KOPT-K1 (cell line): ENCODE results near the gene HERPUD1.
A peak's percentile ranks its signal among the peaks of the same experiment; 100 is the strongest.
"Not testable (repeated sequence)": the region's sequence is repeated elsewhere in the genome, so short reads cannot be mapped to it uniquely, and the experiment has no call there.

ENCODE experiments used
- H3K27ac ChIP-seq: fragments of 200-600 bp; sonication (generic); 2 replicates; pipeline ENCODE4 v1.5.1; 2016; ENCODE audit warnings: antibody characterized with exemption, mild to moderate bottlenecking, low read depth, low read length; ENCODE audit not compliant: poor library complexity, severe bottlenecking
- H3K36me3 ChIP-seq: fragments of 200-600 bp; sonication (generic); 2 replicates; pipeline ENCODE4 v1.5.1; 2017; ENCODE audit warnings: antibody characterized with exemption, mild to moderate bottlenecking, low read length, moderate library complexity; ENCODE audit not compliant: insufficient read depth
- H3K9me3 ChIP-seq: fragments of 200-600 bp; sonication (generic); 2 replicates; pipeline ENCODE4 v1.5.1; 2017; ENCODE audit warnings: antibody characterized with exemption, low read length, mild to moderate bottlenecking; ENCODE audit not compliant: insufficient read depth, poor library complexity, severe bottlenecking

Gene HERPUD1

GRCh38 chr16:56931892-56932720 lies at the start of gene HERPUD1:
HERPUD1 (plus strand) TSS chr16:56932142; CDS start chr16:56932245, 103 bp downstream.
- Histone ChIP-seq H3K27ac (peak within 1 kb of the TSS; percentile 91), H3K9me3 (no peaks in the 10 kb centered on the region), H3K36me3 (peaks cover 31% of the 10 kb centered on the region)

- no peak overlapping the region for H3K27ac ChIP-seq
- H3K9me3 ChIP-seq: no peaks in the 10 kb centered on the region
- H3K36me3 ChIP-seq: no peaks in the 10 kb centered on the region
Measured at GRCh38 chr16:56883586-56883985, 48.4 kb upstream of the HERPUD1 start.

- H3K27ac ChIP-seq: no peak overlapping the region
- no peaks in the 10 kb centered on the region for H3K9me3 ChIP-seq
- H3K36me3 ChIP-seq: no peaks in the 10 kb centered on the region
Measured at GRCh38 chr16:56884026-56884582, 47.8 kb upstream of the HERPUD1 start.

DNA sequence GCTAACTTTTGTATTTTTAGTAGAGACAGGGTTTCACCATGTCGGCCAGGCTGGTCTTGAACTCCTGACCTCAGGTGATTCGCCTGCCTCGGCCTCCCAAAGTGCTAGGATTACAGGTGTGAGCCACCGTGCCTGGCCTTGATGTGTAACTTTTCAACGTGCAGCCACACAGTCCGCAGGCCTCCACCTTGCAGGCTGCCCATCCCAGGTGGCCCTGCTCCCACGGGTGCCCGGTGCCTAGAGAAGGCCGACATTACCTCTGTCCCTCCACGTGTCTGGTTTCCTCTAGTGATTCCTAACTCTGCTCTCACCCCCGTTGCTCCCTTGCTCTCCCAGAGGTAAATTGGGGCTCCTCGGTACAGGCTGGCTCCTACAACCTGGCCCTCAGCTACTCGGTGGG lies 47.0 kb upstream of the HERPUD1 start:
- H3K36me3 ChIP-seq, H3K27ac ChIP-seq, H3K9me3 ChIP-seq: not testable (repeated sequence)

GRCh38 chr16:56885446-56886162 lies 46.3 kb upstream of the HERPUD1 start:
- no peak overlapping the region for H3K27ac ChIP-seq
- no peaks in the 10 kb centered on the region for H3K9me3 ChIP-seq
- no peaks in the 10 kb centered on the region for H3K36me3 ChIP-seq

DNA sequence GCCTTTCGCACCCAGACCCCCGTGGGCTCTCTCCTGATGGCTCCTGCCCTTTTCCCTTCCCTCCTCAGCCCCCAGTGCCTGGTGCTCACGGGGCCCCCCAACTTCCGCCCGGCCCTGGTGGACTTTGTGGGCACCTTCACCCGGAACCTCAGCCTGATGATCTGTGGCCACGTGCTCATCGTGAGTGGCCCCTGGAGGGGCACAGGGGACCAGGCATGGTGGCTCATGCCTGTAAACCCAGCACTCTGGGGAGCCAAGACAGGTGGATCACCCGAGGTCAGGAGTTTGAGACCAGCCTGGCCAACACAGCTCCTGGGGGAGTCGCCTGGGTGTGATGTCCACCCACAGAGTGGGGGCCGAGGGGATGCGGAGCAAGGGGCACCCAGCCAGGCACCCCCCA lies 45.6 kb upstream of the HERPUD1 start:
- no peak overlapping the region for H3K27ac ChIP-seq
- no peaks in the 10 kb centered on the region for H3K9me3 ChIP-seq
- H3K36me3 ChIP-seq: no peaks in the 10 kb centered on the region

- Histone ChIP-seq H3K9me3 (no peaks in the 10 kb centered on the region), H3K36me3 (no peaks in the 10 kb centered on the region), H3K27ac (no peak overlapping the region)
Measured at GRCh38 chr16:56886826-56887225, 45.1 kb upstream of the HERPUD1 start.

GRCh38 chr16:56888806-56889205 lies 43.1 kb upstream of the HERPUD1 start:
- Histone ChIP-seq H3K36me3 (no peaks in the 10 kb centered on the region), H3K9me3 (no peaks in the 10 kb centered on the region), H3K27ac (no peak overlapping the region)

DNA sequence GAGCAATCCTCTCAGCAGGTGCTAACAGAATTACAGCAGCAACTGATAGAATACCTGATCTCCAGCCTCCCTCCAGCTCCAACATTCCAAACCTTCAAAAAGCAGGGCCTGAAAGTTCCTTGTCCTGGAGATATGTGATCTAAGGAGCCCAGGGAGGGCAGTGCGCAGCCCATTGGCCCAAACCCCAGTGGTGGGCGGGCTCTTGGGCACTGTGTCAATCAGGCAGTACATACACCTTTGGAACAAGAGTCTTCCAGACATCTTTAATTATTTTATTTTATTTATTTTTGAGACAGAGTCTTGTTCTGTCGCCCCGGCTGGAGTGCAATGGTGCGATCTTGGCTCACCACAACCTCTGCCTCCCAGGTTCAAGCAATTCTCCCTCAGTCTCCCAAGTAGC lies 42.7 kb upstream of the HERPUD1 start:
- H3K27ac ChIP-seq: no peak overlapping the region
- no peaks in the 10 kb centered on the region for H3K36me3 ChIP-seq
- H3K9me3 ChIP-seq: no peaks in the 10 kb centered on the region

DNA sequence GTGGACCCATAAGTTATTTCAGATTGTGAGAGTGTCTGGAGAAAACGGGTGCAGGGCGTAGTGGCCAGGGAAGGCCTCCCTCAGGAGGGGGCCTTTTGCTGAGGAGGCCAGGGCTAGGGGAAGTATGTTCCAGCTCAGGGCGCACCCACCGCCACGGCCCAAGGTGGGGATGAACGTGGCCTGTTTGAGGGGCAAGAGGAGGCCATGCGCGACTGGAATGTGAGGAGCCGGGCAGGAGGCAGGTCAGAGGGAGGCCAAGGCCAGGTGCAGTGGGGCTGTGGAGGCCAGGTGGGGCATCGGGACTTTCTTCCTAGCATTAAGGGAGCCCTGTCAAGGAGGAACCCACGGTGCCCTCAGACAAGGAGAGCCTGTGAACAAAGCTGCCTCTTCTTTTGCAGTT lies 40.3 kb upstream of the HERPUD1 start:
- Histone ChIP-seq H3K27ac (no peak overlapping the region), H3K9me3 (no peaks in the 10 kb centered on the region), H3K36me3 (no peaks in the 10 kb centered on the region)

DNA sequence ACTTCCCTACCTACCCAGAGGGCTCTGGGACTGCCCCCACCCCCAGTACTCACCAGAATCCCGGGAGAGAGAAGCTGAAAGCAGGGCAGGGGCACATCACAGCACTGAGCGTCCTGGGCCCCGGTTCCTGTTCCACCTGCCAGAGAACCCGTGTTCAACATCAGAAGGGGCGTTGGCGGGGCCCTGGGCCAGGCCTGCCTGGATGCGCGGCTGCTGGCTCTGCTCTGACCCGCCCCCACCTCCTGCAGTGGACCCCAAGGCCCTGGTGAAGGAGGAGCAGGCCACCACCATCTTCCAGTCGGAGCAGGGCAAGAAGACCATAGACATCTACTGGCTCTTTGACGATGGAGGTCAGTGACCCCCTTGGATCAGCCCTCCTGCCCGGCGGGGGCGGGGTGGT lies 39.2 kb upstream of the HERPUD1 start:
- H3K9me3 ChIP-seq: no peaks in the 10 kb centered on the region
- no peak overlapping the region for H3K27ac ChIP-seq
- H3K36me3 ChIP-seq: no peaks in the 10 kb centered on the region

- Histone ChIP-seq H3K9me3 (no peaks in the 10 kb centered on the region), H3K36me3 (no peaks in the 10 kb centered on the region), H3K27ac (no peak overlapping the region)
Measured at GRCh38 chr16:56894331-56894917, 37.5 kb upstream of the HERPUD1 start.

DNA sequence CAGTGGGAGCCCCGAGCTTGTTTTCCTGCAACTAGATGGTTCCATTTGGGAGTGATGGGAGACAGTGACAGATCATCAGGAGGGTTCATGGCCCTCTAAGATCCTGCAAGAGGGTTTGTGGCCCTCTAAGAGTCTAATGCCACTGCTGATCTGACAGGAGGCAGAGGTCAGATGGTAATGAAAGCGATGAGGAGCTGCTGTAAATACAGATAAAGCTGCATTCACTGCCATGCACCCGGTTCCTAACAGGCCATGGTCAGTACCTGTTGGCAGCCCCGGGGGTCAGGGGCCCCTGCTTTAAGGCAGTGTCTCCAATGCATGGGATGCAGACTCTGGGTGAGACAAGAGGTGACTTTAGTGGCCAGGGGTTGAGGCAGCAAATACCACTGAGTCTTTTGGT lies 36.1 kb upstream of the HERPUD1 start:
- H3K9me3 ChIP-seq: no peaks in the 10 kb centered on the region

GRCh38 chr16:56896244-56896643 lies 35.7 kb upstream of the HERPUD1 start:
- Histone ChIP-seq H3K27ac (no peak overlapping the region), H3K9me3 (no peaks in the 10 kb centered on the region), H3K36me3 (no peaks in the 10 kb centered on the region)

More for the DNA sequence above, 36.1 kb upstream of the HERPUD1 start:
- Histone ChIP-seq H3K36me3 (no peaks in the 10 kb centered on the region), H3K27ac (no peak overlapping the region)
